Keratinocyte (primary cell): ENCODE measurements around the gene HOPX. TPM values are rescaled to one million over a fixed set of nuclear protein-coding genes. Genes with fewer than 3 reads are reported as not detected.
"Not testable (repeated sequence)": the region's sequence is repeated elsewhere in the genome, so short reads cannot be mapped to it uniquely, and the experiment has no call there.

Experiments used
- DNase-seq: peaks from one replicate; pipeline ENCODE4 v3.0.0-alpha.2; 2011; ENCODE audit warnings: low read depth, missing footprints, low spot score
- FAIRE-seq: peaks from 2 replicates; lab custom pipeline; 2011; peaks lifted over from hg19 to GRCh38; lab: Jason Lieb, UNC
- H2AFZ ChIP-seq: 2 replicates; pipeline ENCODE4 v1.6.0; 2012; ENCODE audit warnings: low read length, control low read depth, inconsistent platforms; ENCODE audit not compliant: control insufficient read depth
- H3K27ac ChIP-seq: 2 replicates; pipeline ENCODE4 v1.5.1; 2011; ENCODE audit warnings: low read length; ENCODE audit not compliant: control insufficient read depth, insufficient read depth
- H3K27me3 ChIP-seq: 3 replicates; pipeline ENCODE4 v1.6.0; 2011; ENCODE audit warnings: low read length; ENCODE audit not compliant: control insufficient read depth, insufficient read depth; ENCODE audit errors: extremely low read depth
- H3K36me3 ChIP-seq, 2 experiments: 2 replicates in 1 of 2; 3 replicates in 1 of 2; pipeline ENCODE4 v1.5.1; 2011; ENCODE audit warnings: low read length in 2 of 2, mild to moderate bottlenecking in 1 of 2; ENCODE audit not compliant: control insufficient read depth in 2 of 2, insufficient read depth in 2 of 2; ENCODE audit errors: extremely low read depth in 1 of 2
- H3K4me1 ChIP-seq: 3 replicates; pipeline ENCODE4 v1.5.1; 2011; ENCODE audit warnings: low read length; ENCODE audit not compliant: control insufficient read depth, insufficient read depth; ENCODE audit errors: extremely low read depth
- H3K4me2 ChIP-seq: 3 replicates; pipeline ENCODE4 v1.6.0; 2011; ENCODE audit warnings: low read depth, low read length; ENCODE audit not compliant: control insufficient read depth, insufficient read depth; ENCODE audit errors: extremely low read depth
- H3K4me3 ChIP-seq, 3 experiments: fragments of 200-600 bp in 1 of 3; sonication (generic) in 1 of 3; 2 replicates in 2 of 3; 3 replicates in 1 of 3; pipeline ENCODE4 v1.5.1; 2011 to 2016; ENCODE audit warnings: low read length in 3 of 3, mild to moderate bottlenecking in 3 of 3, control low read depth in 2 of 3, inconsistent platforms in 1 of 3, low read depth in 1 of 3, mixed read lengths in 1 of 3, mixed run types in 1 of 3, moderate library complexity in 1 of 3; ENCODE audit not compliant: control insufficient read depth in 2 of 3, insufficient read depth in 2 of 3; ENCODE audit errors: extremely low read depth in 1 of 3
- H3K79me2 ChIP-seq: 2 replicates; pipeline ENCODE4 v1.6.0; 2012; ENCODE audit warnings: low read length; ENCODE audit not compliant: control insufficient read depth, insufficient read depth
- H3K9ac ChIP-seq: 3 replicates; pipeline ENCODE4 v1.6.0; 2011; ENCODE audit warnings: low read length; ENCODE audit not compliant: control insufficient read depth, insufficient read depth; ENCODE audit errors: extremely low read depth
- H3K9me1 ChIP-seq: 3 replicates; pipeline ENCODE4 v1.6.0; 2011; ENCODE audit warnings: low read length; ENCODE audit not compliant: control insufficient read depth, insufficient read depth; ENCODE audit errors: extremely low read depth
- H3K9me3 ChIP-seq: 2 replicates; pipeline ENCODE4 v1.5.1; 2012; ENCODE audit warnings: low read depth, low read length; ENCODE audit not compliant: control insufficient read depth
- H4K20me1 ChIP-seq: 3 replicates; pipeline ENCODE4 v1.6.0; 2011; ENCODE audit warnings: low read length; ENCODE audit not compliant: control insufficient read depth, insufficient read depth; ENCODE audit errors: extremely low read depth
- CTCF ChIP-seq, 3 experiments: IDR thresholded peaks in 1 of 3; conservative IDR thresholded peaks in 1 of 3; optimal IDR thresholded peaks in 1 of 3; 2 replicates in 2 of 3; 3 replicates in 1 of 3; pipeline versions ENCODE3 to v1.5.1; 2011; ENCODE audit warnings: low read length in 3 of 3, mild to moderate bottlenecking in 3 of 3, moderate library complexity in 2 of 3, control low read depth in 1 of 3, inconsistent platforms in 1 of 3; ENCODE audit not compliant: insufficient read depth in 2 of 3; ENCODE audit errors: extremely low read depth in 1 of 3
- EZH2 ChIP-seq: IDR thresholded peaks from one replicate; pipeline ENCODE4 v1.6.1; 2012; ENCODE audit warnings: inconsistent platforms, mild to moderate bottlenecking, low read length, moderate library complexity
- dilution Hi-C: fragments of 300-500 bp; cut with MboI; formaldehyde crosslinking; loops from one replicate; pipeline ENCODE4 v1.7.0; 2020; ENCODE audit warnings: low sequenced_read_pairs; ENCODE audit not compliant: extremely low pct_ligation_motif_present
- polyA plus RNA-seq, 5 experiments: library from polyadenylated mRNA; depleted of rRNA in 3 of 5; stranded (reverse) in 3 of 5; stranded (forward) in 1 of 5; unstranded in 1 of 5; fragments of >200 nt; gene quantifications; 1 replicate in 1 of 5; 2 replicates in 3 of 5; 3 replicates in 1 of 5; pipeline versions ENCODE4 v1.2.1 to v1.2.3, GENCODE V29; 2011 to 2012; ENCODE audit warnings: missing spikeins in 2 of 5, low read depth in 1 of 5, low replicate concordance in 1 of 5

Gene HOPX
- polyA plus RNA-seq, 1 donor (not counting 4 experiments of a cell fraction or from before 2014, with no cell fraction given), result 8.5 TPM

GRCh38 chr4:56668267-56668666 lies 12.8 kb downstream of the HOPX start:
- Histone ChIP-seq H3K9ac (no peak overlapping the region), H3K4me2 (no peak overlapping the region), H3K79me2 (no peaks in the 10 kb centered on the region), H3K27me3 (peaks cover 27% of the 10 kb centered on the region), H3K36me3 (no peaks in the 10 kb centered on the region), H3K9me3 (peaks cover 2% of the 10 kb centered on the region), H4K20me1 (no peaks in the 10 kb centered on the region), H3K4me3 (no peak overlapping the region), H3K4me1 (no peaks in the 10 kb centered on the region), H2AFZ (no peak overlapping the region), H3K27ac (no peak overlapping the region), H3K9me1 (no peaks in the 10 kb centered on the region)
- dilution Hi-C loops, result no loop called here
- no peak for DNase-seq
- TF ChIP-seq CTCF (optimal IDR thresholded peaks at IDR 0.05 in 1 of 3, IDR thresholded peaks at IDR 0.05 in 1 of 3, conservative IDR thresholded peaks at IDR 0.05 in 1 of 3; ENCODE audit: extremely low read depth in 1 of 3, insufficient read depth in 2 of 3, low read length in 3 of 3), result peak; percentile 37 to 56 (median 50)
- TF ChIP-seq EZH2, result no peak
- no peak for FAIRE-seq

GRCh38 chr4:56667396-56667795 lies 13.7 kb downstream of the HOPX start:
- H3K4me1 ChIP-seq, H3K27ac ChIP-seq, H3K9ac ChIP-seq, H3K9me1 ChIP-seq, H3K4me3 ChIP-seq, H3K9me3 ChIP-seq, H3K79me2 ChIP-seq, H4K20me1 ChIP-seq, DNase-seq, dilution Hi-C loops, H2AFZ ChIP-seq, H3K4me2 ChIP-seq, FAIRE-seq, H3K36me3 ChIP-seq: not testable (repeated sequence)
- H3K27me3 ChIP-seq, result peaks cover 36% of the 10 kb centered on the region

- Histone ChIP-seq H3K9me1 (no peaks in the 10 kb centered on the region), H3K4me2 (no peak overlapping the region), H4K20me1 (no peaks in the 10 kb centered on the region), H2AFZ (no peak overlapping the region), H3K9ac (no peak overlapping the region), H3K27me3 (peaks cover 37% of the 10 kb centered on the region), H3K27ac (no peak overlapping the region), H3K79me2 (no peaks in the 10 kb centered on the region), H3K4me3 (no peak overlapping the region), H3K36me3 (no peaks in the 10 kb centered on the region), H3K9me3 (peaks cover 2% of the 10 kb centered on the region), H3K4me1 (no peaks in the 10 kb centered on the region)
- no peak for TF ChIP-seq EZH2
- no peak for TF ChIP-seq CTCF (optimal IDR thresholded peaks at IDR 0.05 in 1 of 3, IDR thresholded peaks at IDR 0.05 in 1 of 3, conservative IDR thresholded peaks at IDR 0.05 in 1 of 3; ENCODE audit: extremely low read depth in 1 of 3, insufficient read depth in 2 of 3, low read length in 3 of 3)
- no peak for DNase-seq
- FAIRE-seq, result no peak
- dilution Hi-C loops, result no loop called here
Measured at GRCh38 chr4:56666279-56666678, 14.8 kb downstream of the HOPX start.
